Measurements from ENCODE around the gene NSUN3.
A peak's percentile ranks its signal among the peaks of the same experiment; 100 is the strongest.
"Not testable (repeated sequence)": the region's sequence is repeated elsewhere in the genome, so short reads cannot be mapped to it uniquely, and the experiment has no call there.

Gene NSUN3

GRCh38 chr3:94069194-94069813, 6.4 kb downstream of the NSUN3 start:
- DNase-seq, result peak; percentile 56

DNA sequence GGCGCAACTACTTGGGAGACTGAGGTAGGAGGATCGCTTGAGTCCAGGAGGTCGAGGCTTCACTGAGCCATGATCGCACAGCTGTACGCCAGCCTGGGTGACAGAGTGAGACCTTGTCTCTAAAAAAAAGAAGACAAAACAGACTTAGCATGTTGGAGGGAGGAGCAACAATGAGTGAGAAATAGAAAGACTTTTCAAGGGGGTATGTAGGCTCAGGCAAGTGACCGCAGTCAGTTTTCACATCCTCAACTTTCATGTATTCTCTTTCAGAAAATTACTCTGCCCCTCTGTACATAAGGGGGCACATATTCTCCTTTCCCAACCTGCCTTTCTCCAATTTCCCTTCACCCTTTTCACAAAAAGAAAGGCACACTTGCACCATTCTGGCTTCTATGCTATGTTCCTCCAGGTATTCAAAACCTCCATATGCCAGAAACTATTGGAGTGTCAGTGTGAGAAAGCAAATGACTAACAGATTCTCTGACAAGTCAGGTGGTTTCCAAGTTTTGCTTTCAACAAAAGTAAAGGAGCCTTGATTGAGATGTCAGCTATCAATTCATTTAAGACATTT, 7.6 kb downstream of the NSUN3 start:
- no peak for DNase-seq

DNA sequence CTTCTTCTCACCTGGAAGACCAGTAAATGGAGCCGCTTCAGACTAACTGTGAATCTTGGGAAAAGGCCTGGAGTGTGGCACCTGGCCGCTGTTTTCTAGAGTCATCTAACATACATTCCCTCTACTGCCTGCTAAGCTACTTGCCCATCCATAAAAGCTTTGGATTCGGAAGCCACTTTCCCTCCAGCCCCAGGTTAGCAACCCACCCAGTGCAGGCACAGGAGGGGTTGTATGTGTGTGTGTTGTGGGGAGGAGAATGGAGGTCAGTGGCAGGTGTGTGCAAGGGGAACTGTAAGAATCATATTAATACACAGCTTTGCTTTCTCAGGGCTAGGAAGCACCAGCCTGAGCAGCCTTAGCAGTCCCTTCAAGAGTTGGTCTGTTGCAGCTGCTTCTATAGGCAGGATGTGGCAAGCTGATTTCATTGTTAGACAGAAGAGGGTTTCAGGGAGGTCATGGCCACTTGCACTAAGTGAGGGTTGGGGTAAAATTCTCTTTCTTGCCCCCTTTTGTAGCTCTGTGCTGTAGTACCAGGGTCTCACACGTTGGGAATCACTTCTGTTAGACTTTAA, 8.9 kb downstream of the NSUN3 start:
- no peak for DNase-seq

DNA sequence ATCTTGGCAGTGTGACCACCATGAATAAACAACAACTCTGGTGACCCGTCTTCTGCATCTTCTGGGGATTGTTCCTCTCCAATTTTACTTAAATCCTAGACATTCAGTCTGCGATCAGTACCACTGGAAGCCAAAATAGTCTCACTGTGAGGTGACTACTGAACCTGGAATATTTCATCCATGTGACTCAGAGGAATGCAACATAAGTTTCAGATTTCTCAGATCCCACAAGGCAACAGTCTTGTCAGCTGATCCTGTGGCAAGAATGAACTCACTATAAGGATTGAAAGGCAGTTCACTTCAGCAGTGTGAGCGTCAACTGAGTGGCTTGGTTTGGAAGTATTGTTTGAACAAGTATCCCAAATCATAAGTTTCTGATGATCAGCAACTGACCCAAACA, 13.2 kb downstream of the NSUN3 start:
- no peak for DNase-seq

DNA sequence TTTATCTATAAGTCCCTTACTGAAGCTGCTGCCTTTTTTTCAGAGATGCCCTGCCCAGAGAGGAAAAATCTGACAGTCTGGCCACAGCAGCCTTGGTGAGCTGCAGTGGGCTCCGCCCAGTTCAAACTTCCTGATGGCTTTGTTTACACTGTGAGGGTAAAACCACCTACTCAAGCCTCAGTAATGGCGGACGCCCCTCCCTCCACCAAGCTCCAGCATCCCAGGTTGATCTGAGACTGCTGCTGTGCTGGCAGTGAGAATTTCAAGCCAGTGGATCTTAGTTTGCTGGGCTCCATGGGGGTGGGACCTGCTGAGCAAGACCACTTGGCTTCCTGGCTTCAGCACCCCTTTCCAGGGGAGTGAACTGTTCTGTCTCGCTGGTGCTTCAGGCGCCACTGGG, 17.7 kb downstream of the NSUN3 start:
- DNase-seq, result not testable (repeated sequence)

GRCh38 chr3:94081884-94082283, 19.0 kb downstream of the NSUN3 start:
- DNase-seq, result no peak

GRCh38 chr3:94082391-94082937, 19.6 kb downstream of the NSUN3 start:
- DNase-seq, result peak; percentile 91

GRCh38 chr3:94083261-94083660, 20.4 kb downstream of the NSUN3 start:
- no peak for DNase-seq

DNA sequence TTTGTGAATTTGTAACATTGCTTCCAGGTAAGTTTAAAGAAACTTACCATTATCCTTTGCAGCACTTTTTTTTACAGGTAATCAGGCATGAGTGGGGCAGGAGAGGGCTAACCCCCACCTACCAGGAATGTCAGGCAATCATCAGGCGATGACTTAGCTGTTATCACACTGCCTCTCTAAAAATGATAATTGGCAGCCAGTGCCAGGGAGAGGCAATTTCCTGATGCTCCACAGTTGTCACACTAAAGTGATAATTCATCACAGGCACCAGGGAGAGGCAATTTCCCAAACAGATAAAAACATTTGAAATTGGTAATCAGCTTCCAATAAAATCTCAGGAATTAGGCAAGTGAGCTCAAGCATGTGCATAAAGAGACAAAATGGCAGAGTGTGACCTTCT, 26.3 kb downstream of the NSUN3 start:
- DNase-seq, result no peak

DNA sequence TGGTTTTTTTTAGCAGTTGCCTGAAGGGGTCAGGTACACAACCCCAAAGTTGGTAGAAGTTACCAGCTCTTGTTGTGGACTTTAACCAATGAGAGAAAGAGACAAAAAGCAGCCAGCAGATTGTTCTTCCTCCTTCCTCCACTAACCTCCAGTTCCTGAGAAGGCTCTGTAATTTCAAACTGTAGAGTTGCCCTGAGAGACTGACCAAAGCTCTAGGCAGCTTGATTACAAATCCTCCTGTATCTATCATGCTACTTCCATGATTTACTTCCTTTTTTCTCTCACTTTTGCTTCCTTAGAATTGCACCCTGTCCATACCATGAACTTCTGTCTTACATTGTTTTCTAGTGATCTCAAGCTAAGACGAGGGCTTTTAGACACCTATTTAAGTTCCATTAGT, 29.2 kb downstream of the NSUN3 start:
- no peak for DNase-seq

GRCh38 chr3:94093151-94093550, 30.3 kb downstream of the NSUN3 start:
- DNase-seq, result no peak

DNA sequence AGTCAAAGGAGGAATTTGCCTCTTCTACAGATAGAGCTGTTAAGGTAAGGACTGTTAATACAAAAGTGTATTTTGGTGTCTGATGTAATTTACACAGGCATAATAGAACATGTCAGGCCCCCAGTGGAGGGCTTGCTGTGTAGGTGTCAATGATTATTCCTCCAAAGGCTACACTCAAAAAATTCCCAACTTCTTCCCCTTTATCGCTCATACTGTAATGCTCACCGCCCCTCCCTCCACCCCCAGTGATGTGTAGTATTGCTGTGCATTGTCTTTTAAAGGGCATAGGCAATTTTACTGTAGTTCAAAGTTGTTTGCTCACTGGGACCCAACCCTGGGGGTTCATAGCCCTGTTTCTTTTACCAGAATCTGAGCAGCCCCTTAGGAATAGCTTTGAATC, 32.2 kb downstream of the NSUN3 start:
- DNase-seq, result no peak

GRCh38 chr3:94098452-94098851, 35.6 kb downstream of the NSUN3 start:
- no peak for DNase-seq

DNA sequence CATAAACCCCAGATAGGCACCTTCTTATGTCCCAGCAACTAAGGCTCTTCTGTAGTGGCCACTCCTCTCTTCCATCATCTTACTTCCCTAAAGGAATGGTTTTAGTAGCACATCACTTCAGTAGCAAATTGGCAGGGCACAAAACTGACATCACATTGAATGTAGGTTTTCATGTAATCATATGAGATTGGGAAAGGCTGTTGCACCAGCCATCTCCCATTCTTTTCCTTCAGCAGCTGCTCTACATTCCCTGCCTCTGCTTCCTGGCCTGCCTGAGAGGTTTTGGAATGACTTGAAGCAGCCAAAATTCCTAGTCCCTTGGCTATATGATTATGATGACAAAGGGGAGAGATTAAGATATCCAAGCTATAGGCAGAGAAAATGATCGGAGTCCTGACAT, 36.5 kb downstream of the NSUN3 start:
- DNase-seq, result no peak

- no peak for DNase-seq
Observed at GRCh38 chr3:94101860-94102259, 39.0 kb downstream of the NSUN3 start.

- DNase-seq, result no peak
Observed at GRCh38 chr3:94106268-94106667, 43.4 kb downstream of the NSUN3 start.

- not testable (repeated sequence) for DNase-seq
Observed at GRCh38 chr3:94110232-94110631, 47.4 kb downstream of the NSUN3 start.

- DNase-seq, result no peak
Observed at GRCh38 chr3:94110854-94111253, 48.0 kb downstream of the NSUN3 start.

GRCh38 chr3:94114666-94115065, 51.8 kb downstream of the NSUN3 start:
- no peak for DNase-seq

DNA sequence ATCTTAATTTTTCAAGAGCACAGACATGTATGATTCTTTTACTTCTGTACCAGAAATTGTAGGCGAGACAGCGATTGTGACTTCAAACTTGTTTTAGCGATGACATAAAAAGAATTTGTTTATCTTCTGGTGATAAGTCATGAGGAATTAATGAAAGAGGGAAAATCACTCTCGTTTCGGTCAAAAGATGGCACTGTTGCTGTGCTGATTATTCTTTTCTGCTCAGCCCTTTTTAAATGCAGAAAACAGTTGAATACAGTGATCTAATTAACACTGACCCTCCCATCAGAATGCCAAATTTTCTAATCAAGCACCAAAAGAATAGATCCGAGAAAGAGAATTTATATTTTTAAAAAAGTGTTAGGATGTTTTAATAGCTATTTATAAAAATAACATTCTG, 52.6 kb downstream of the NSUN3 start:
- peak; percentile 26 for DNase-seq

DNA sequence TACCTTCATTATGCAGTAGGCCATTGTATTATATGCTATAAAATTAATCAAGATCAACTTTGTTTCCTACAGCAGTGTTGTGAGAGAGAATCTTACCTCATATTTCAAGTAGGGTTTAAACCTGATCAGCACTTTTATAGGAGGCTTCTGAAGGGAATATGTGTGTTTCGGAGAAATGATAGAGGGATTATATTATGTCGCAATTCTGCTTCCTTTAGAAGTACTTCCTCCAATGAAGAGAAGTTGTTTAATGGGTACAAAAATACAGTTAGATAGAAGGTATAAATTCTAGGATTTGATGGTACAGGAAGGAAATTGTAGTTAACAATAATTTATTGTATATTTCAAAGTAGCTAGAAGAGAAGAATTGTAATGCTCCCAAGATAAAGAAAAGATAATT, 54.9 kb downstream of the NSUN3 start:
- no peak for DNase-seq

GRCh38 chr3:94118390-94118789, 55.5 kb downstream of the NSUN3 start:
- no peak for DNase-seq

GRCh38 chr3:94121161-94121560, 58.3 kb downstream of the NSUN3 start:
- no peak for DNase-seq

DNA sequence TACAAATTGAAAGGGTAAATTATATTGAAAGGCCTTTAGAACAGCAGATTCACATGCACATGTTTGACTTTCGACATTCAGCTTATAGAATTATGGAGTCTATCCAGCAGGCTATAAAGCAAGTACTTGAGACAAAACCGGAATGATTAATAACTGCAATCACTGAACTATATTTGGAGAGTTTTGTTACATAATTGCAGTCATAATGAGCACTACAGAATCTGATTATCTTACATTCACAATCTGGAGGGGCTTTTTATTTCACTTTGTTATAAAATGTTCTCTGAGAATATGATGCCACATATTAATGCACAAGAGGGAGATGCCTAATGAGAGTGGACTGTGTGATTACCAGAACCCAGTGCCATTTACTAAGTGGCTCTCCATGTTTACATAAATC, 64.3 kb downstream of the NSUN3 start:
- DNase-seq, result no peak

- no peak for DNase-seq
Observed at GRCh38 chr3:94130690-94131089, 67.8 kb downstream of the NSUN3 start.

Measured in DMS79 treated with DMSO at 0.1 percent for 48 hours (cell line).